8988T (cell line): ENCODE results near the gene NAGA.
"Not testable (repeated sequence)": the region's sequence is repeated elsewhere in the genome, so short reads cannot be mapped to it uniquely, and the experiment has no call there.

Source experiments
- DNase-seq: peaks from one replicate; pipeline ENCODE4 v3.0.0; 2011

The NAGA gene

DNA sequence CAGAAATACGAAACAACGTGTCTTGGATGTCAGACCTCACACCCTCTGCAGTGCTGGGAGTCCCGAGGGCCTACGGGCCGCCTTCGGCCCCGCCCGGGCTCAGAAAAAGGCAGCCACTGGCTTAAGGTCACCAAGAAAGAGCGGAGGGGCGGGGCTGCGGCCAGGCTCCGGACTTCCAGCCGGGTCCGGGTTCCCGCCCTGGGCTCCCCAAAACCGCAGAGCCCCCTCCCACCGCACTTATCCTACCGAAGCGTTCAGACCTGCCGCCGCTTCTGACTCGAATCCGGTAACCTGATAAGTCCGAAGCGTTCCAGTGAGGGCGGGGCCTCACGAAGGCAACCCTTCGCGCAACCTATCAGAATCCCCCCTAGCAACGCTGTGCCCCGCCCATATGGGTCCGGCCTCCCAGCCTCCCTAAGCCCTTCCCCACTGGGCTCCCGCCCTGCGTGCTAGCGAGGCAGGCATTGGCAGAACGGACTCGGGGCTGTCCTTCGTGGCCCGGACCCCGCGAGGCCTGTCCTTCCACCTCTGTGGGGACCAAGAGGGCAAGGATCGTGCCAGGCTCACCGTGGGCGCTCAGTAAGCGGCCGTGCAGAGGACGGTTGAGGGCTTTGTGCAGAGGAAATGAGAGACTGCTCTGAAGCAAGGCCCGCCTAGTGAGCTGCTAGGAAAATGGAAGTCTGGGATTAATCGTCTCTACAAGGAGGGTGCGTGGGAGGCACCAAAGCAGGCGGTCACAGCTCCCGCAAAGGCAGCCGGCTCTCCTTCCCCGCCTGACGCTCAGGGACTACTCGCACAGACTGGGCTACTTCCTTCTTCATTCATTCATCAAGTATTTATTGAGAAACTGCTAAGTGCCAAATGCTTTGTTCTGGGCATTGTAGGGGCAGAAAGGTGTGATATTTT lies at the start of gene NAGA:
Gene NAGA (minus strand): TSS at position 296 of the 906 bp plus-strand sequence. CDS start 515 bp downstream, outside the sequence.
- DNase-seq = peak; percentile 89

GRCh38 chr22:42116848-42117424 lies 46.3 kb upstream of the NAGA start:
- no peak for DNase-seq

- DNase-seq = not testable (repeated sequence)
Measured at GRCh38 chr22:42115420-42115830, 44.8 kb upstream of the NAGA start.

DNA sequence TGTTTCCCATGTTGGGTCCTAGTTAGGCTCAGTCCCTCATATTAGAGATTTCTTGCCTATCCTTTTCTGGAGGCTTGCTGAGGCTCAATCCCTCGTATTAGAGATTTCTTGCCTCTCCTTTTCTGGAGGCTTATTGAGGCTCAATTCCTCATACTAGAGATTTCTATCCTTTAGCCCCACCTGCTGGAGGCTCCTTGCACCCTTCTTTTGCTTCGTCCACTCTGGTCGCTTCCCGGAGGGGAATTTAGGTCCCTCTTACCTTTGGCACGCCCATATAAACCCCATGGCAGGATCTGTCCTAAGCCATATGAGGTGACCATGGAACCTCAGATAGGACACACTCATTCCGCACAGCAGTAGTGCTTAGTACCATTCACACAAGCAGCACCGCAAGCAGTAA lies 44.1 kb upstream of the NAGA start:
- no peak for DNase-seq

GRCh38 chr22:42112793-42113192 lies 42.2 kb upstream of the NAGA start:
- not testable (repeated sequence) for DNase-seq

- DNase-seq = no peak
Measured at GRCh38 chr22:42111798-42112197, 41.2 kb upstream of the NAGA start.

- no peak for DNase-seq
Measured at GRCh38 chr22:42108848-42109247, 38.2 kb upstream of the NAGA start.

DNA sequence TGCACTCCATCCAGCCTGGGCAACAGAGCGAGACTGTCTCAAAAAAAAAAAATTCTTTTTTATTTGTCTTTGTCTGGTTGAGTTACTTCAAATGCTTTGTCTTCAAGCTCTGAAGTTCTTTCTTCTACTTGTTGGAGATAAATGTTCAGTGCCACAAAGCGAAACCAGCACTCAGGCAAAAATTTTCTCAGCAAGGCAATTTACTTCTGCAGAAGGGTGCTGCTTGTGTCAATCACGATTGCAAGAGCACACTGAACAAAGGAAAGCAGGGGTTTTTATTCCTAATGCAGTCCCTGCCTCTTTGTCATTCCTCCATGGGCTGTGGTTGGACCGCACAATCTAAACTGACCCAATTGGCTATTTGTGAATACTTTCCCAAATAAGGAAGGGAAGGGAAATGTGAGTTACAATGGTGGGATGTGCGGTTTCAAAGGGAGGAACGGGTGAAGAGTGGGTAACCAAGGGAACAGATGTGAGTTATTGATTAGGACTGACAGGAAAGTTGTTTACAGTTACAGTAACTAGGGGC lies 33.8 kb upstream of the NAGA start:
- not testable (repeated sequence) for DNase-seq

GRCh38 chr22:42101199-42101598 lies 30.6 kb upstream of the NAGA start:
- no peak for DNase-seq

DNA sequence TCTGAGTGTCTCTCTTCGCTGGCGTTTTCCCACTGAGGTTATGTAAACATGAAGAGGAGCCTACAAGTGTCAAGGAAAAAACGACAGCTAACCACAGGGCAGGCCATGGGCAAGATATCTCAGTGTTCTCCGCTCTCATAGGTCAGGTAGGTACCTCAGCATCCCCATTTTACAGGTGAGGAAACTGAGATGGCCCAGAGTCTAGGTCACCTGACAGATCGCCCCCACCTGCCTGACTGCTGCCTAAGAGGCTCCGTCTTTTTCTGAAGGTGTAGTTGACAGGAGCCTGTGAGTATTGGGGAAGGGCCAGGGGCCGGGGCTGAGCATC lies 20.8 kb upstream of the NAGA start:
- DNase-seq = no peak

GRCh38 chr22:42090596-42091454 lies 20.2 kb upstream of the NAGA start, which contains the start of gene NDUFA6:
NDUFA6 (minus strand) TSS chr22:42090772; CDS start chr22:42090744, 28 bp downstream.
- DNase-seq = peak; percentile 60

DNA sequence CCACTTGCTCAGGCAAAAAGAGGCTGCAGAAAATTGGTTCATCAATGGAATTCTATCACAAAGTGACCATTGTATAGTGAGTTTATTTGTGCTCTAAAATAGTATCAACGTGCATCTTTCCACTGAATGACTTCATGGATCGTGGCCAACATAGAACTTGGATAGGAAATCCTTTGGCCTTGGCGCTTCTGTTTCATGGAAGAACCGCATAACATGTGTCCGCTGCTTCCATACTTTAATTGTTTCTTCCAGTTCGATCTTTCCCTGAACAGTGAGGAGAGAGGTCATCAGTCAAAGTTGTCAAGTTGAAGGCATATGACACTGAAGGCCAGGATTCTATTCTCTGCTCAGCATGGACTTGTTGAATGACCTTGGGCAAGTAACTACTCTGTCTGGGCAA lies 15.4 kb upstream of the NAGA start:
- no peak for DNase-seq

GRCh38 chr22:42084874-42085273 lies 14.3 kb upstream of the NAGA start:
- no peak for DNase-seq

GRCh38 chr22:42083119-42083518 lies 12.5 kb upstream of the NAGA start:
- DNase-seq = no peak

GRCh38 chr22:42080287-42080686 lies 9.7 kb upstream of the NAGA start:
- no peak for DNase-seq

DNA sequence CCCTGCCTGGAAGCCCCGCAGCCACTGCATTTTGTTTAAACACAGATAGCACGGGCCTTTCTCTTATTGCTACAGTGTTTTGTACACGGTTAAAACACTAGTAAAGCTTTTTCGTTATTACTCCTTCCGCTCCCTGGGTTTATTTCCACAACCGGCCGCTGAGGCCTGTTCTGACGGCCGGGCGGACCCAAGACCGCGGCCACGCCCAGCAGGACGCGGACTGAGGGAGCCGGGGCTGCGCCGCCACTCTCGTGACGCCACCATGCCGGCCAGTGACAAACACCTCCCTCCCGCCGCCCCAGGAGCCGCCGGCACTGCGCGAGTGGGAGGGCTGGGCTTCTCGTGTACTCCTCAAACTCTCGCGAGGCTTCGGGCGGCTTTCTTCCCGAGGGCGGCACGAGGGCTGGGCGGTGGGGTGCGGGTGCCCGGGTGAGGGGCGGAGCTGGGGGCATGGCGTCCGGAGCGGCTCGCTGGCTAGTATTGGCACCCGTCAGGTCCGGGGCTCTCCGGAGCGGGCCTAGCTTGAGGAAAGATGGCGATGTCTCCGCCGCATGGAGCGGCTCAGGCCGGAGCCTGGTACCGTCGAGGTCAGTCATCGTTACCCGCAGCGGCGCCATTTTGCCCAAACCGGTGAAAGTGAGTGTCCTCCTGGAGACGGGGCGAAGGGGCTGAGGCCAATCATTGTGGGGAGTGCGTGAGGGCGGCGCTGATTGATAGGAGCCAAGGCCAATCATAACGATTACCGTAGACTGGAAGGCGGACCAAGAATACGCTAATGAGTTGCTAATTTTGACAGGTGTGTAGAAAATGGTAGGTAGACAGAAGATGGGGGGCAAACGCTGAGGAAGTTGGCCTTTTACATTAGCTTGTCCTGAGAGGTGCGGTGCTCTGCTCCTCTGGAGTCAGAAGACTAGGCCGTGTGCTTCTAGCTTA lies 9.0 kb upstream of the NAGA start, which contains the start of gene SMDT1:
Gene SMDT1 (plus strand): TSS at position 382 of the 933 bp plus-strand sequence. CDS start 69 bp downstream, at position 451.
- peak; percentile 89 for DNase-seq

GRCh38 chr22:42078469-42079318 lies 8.1 kb upstream of the NAGA start:
- no peak for DNase-seq

GRCh38 chr22:42077486-42078125 lies 7.0 kb upstream of the NAGA start:
- no peak for DNase-seq

GRCh38 chr22:42076764-42077485 lies 6.3 kb upstream of the NAGA start:
- DNase-seq = no peak
